CD4-positive, alpha-beta T cell treated with Interleukin-17A for 4 hours (primary cell): Measurements from ENCODE around the gene VWA8.
"Not testable (repeated sequence)": the region's sequence is repeated elsewhere in the genome, so short reads cannot be mapped to it uniquely, and the experiment has no call there.

Experiments
- DNase-seq: peaks from one replicate; pipeline ENCODE4 v3.0.0-alpha.2; 2020; ENCODE audit warnings: mixed read lengths

Gene VWA8

DNA sequence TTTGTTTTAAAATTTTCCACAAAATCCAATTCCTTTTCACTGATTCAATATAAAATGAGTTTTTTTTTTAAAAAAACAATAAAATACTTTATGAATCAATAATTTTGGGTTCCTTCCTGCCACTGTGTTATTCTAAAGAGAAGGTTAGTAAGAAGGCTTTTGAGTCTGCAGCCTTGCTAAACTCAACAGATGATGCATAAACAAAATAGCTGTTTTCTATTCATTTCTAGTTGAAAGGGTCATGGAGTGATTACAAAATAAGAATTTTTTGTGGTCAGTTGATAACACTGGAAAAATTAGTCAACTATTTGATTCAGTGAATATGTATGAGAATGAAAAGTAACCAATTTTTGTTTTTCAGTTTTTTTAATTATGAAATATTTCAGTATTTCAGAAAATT, 169.9 kb downstream of the VWA8 start:
- DNase-seq: no peak

DNA sequence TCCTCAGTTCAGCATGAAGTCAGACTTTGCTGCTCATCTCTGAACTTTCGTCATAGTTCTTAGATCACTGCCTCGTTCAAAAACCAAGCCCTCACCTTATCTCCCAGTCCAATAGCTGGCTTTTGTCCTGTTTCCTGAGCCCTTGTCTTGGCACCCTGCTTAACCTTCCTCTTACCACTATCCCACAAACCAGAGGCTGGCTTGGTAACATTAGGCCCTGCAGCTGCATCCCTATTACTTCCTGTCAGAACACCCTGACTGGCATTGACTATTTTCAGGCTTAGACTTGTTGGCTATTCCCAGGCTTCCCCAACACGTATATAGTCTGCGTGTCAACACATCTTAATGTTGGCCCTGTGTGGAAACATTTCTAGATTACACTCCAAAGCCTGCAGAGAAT, 172.4 kb downstream of the VWA8 start:
- no peak for DNase-seq

DNA sequence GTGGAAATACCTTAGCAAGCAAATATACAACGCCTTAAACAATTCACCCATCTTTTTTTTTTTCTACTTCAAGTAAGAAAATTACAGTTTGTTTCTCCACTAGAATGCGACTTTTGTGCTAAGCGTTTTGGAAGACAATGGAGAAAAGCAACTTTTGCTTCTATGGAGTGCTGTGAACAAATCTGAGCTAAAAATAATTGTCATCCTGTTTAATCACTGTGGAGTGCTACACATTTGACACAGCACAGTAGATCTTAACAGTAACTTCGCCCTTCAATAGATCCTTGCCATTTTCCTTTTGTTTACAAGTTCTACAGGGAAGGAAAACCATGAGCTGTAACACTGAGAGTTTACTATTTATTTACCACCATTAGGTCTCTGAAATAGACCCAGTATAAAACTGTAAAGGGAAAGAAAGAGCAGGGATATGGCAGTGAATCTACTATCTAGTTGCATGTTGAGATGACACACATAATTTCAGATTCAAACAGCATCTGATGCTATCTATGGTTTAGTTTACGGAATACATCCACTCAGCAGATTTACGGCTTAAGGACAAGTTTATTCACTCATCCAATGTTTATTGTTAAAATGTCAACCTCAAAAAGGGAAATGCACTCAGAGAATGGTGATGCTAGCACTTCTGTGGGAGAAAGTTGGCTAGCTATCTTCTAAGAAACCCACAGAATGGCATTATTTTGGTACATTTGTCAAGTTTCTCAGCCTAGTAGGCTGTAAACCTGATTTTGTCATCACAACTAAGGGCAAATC, 175.3 kb downstream of the VWA8 start:
- DNase-seq: no peak

DNA sequence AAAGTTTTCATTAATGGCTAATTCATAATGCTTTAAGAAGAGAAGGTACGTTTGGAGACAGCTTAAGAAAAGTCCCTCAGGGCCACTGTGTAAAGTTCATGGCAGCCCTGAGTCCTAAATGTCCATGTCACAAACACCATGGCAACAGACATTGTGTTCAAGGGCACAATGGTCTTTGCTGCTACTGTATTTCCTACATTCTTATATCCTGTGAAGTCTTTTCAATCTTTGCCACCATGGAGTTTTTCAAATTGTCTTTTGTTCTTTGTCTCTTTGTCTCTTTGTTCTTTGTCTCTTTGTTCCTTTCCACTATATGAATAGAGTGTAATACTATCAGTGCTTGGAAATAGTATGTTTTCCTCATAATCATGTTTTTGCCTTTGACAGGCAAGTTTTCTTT, 178.8 kb downstream of the VWA8 start:
- no peak for DNase-seq

DNA sequence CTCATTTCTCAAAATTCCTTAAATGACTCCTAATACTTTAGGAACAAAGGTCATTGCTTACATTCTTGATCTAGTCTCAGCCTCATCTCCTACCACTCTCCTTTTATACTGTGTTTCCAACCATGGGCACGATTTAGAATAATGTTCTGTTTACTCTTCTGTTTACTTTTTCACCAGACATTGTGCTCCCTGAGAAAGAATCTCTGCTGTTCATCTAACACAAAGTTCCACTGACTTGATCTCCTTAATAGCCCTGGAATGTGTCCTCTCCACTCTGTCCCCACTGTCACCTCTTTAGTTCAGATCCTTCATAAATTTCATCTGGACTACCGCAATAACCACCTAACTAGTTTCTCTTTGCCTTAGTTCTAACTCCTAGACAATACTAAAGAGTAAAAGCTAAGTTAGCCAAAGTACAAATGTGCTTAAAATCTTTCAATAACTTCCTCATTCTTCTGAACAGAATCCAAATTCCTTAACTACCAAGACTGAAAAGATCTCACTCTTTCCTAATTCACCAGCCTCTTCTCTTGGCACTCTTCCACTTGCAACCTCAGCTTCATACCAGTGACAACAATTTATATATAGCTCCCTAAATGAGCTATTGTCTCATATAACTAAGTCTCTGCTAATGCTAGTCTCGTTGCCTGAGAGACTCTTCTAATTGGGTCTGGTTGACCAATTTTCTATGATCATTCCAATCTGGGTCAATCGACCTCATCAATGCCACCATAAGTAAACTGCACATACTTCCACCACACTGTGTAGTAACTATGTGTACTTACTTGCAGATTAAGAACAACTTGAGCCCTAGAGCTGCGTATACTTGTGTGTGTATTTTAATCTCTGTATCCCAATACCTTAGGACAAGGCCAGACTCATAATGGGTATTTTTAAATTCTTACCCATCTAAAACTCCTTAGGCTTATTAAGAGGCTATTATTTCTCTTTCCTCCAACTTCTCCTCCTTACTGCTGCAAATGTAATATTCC, 179.9 kb downstream of the VWA8 start:
- DNase-seq: no peak

DNA sequence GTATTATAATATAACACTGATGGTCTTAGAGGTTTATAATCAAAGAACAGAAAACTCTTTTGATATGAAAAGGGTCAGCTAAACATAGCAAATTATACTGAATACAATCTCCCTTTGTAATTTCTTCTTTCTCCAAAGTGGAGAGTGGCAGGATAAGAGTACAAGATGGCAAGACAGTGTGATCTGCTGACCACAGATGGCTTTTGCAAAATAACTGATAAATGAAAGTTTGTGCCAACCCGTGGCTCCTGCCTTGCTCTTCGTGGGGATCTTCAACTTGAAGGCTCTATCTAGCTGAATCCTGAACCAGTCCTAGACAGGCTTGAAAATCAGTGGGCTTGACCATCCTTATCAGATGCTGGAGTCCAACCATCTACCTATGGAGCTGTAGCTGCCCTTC, 185.7 kb downstream of the VWA8 start:
- DNase-seq: no peak

DNA sequence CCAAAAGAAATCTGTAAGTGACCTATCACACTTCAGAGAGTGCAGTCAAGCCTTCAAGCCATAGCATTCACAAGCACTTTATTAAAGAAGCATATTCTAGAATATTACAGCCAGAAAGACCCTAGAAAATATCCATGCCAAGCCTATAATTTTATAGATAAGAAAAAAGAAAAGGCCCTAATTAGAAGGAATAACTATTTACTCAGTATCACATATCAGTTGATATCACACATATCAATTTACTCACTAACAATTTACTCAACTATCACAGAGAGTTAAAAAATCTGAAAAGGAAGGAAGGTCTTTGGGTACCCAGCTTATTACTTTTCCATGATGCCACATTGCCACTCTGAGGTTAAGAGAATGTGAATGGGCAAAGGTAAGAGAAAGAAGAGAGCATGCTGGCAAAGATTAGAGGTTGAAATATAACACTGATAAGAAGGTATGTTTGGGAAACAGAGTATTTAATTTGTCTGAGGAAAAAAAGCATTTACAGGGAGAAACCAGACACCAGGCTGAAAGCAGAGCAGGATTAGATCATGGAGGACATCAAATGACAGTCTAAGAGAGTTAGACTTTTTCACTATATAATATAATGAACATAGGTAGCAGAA, 186.2 kb downstream of the VWA8 start:
- no peak for DNase-seq

DNA sequence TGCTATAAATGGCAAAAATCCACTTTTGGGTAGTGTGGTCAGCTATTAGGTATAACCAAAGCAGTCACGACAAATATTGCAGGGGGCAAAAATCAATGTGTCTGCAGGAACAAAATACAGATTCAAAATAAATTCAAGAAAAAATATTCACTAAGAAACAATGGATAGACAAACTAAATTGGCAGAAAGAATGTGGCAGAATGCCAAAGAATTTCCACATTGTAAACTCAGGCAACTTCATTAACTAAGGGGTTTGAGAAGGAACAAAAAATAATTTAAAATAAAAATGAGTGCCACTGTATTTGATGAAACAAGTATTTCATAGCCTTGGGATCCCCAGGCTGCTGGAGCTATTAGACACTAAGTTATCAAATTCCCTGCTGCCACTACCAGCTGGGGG, 193.1 kb downstream of the VWA8 start:
- no peak for DNase-seq

DNA sequence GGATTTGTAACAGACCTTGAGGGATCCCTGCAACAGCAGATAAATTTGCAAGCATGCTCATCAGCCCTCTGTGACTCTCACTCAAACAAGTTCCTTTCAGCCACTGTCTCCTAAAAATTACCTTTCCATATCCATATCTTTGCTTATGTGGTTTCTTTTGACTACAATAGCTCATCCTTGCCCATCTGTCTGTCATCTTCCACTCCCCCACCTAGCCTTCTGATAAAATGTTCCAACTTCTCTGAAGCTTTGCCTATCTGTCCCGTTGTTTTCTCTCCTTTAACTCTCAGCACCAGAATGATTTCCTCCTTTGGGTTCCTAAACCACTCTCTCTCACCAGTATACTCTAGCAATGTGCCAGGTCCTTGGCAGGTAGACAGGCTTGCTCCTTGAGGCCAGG, 194.5 kb downstream of the VWA8 start:
- DNase-seq: no peak

DNA sequence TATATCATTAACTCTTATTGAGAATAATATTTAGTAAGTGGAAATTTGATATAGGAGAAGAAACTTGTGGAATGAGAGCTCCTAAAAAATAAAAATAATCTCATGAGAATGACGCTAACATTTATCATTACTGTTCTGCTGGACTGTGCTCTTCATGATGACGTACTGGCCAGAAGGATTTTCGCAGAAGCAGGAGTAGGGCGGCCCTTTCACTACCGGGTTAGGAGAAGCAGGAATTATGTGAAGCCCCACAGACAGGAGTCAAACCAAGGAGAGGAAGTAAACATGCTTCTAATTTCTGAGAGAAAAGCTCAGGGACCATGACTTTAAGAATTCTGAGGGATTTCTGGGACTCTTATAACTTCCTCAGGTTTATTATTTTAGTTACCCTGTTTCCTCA, 195.1 kb downstream of the VWA8 start:
- DNase-seq: no peak

DNA sequence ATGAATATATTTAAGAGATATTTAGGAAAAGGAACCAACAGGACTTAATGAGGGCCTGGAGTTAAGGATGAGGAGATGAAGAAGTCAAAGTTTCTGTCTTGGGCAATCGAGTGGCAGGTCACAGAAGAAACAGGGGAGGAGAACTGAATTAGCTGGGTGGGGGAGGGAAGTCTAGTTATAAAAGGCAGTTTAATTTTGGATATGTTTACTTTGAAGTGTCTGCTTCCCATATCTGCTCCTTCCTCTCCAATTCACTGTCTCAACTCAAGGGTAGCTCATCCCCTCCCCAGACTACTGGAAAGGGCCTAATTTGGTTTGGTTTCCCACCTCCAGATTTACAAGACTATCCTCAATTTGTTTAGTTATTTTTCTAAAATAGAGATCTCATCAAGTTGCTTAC, 195.9 kb downstream of the VWA8 start:
- no peak for DNase-seq

DNA sequence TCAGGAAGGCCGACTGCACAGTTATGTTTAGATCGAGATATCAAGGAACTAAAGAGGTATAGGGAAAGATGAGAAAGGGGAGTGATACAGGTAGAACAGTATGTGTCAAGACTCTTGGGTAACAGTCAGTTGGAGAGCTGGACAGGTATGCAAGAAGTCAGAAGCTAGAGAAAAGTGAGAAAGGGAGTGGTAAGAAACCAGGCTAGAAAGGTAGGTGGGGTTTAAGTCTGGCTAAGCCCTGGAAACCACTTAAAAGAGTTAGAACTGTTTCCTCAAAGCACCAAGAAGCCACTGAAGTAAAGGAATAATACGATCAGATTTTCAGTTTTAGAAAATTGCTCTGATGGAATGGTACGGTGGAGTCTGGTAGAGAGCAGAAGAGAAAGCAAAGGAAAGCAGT, 196.4 kb downstream of the VWA8 start:
- DNase-seq: no peak

DNA sequence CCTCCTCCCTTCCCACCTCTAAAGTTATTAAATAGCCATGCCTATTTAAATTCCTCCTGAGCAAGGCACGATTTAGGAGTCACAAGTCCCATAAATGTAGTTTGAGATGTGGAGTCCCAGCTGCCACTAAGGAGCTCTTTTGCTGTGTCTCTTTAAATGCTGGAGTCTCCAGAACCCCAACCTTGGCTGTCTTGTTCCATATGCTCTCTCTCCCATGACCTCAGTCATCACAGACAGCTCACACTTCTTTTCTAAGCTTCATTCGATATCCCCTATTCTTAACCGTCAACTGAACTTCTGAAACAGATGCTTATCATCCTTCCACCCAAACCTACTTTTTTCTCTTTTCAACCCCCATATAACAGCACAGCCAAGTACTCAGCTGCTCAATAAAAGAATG, 197.1 kb downstream of the VWA8 start:
- DNase-seq: no peak

DNA sequence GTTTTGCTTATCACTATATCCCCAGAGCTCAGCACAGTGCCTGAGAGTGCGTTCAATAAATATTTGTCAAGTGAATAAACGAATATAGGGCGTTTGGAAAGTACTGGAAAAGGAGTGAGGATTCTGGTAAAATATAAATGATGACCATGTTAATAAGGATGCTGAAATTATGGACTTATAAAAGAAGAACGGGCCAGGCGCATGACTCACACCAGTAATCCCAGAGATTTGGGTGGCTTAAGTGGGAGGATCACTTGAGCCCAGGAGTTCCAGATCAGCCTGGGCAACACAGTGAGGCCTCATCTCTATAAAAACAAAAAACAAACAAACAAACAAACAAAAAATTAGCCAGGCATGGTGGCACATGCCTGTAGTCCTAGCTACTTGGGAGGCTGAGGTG, 198.1 kb downstream of the VWA8 start:
- no peak for DNase-seq

DNA sequence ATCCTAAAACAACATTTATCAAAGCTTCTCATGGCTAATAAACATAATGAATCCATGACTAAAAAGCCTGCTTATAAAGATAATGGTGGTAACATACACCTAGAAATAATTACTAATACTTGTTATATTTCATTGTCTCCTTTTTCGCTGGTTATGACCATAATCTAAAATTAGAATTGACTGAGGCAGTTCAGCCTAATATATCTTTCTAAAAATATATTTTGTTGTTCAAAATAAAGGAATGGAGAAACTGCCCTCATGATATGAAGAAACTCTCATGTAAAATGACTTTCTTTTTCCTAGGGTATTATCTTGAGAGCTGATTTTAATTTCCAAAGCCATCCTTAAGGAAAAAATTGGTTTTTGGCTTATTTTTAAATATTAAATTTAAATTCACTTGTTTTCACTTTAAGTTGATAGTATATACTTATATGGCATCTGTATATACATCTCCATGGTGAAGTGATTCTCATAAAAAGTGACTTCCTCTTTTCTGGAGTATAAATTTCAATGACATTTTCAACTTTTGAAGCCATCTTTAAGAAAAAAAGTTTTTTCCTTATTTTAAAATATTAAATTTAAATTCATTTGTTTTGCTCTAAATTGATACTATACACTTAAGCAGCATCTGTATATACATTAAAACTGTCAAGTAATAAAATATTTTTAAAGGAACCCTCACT, 204.6 kb downstream of the VWA8 start:
- DNase-seq: no peak

DNA sequence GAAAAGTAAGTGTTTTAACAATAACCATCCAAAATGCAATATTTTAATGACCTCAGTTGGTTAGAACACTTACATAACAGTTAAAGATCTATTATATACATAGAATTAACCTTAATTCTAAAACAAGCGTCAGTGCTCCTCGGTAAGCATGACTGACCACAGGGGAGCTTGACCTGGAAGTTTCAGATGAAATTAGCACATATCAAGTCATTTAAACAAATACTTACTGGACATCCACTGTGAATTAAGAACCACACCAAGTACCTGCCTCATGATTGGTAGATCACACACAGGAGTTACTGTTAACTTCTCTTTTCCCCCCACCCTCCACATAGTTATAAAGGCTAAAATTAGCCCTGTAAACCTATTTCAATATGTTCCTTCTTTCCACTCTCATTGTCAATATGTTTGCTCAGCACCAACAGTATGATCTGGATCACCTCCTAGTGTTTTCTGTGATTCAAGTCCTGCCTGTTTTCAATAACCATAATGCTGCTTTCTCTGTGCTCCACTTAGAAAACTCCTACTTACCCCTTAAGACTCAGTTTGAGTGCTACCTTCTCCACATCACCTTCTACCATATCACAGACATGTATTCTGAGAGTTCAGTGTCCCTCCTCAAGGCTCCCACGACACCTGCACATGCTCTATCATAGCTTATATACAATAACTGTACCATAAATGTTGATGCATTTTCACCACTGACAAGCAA, 209.0 kb downstream of the VWA8 start:
- no peak for DNase-seq

DNA sequence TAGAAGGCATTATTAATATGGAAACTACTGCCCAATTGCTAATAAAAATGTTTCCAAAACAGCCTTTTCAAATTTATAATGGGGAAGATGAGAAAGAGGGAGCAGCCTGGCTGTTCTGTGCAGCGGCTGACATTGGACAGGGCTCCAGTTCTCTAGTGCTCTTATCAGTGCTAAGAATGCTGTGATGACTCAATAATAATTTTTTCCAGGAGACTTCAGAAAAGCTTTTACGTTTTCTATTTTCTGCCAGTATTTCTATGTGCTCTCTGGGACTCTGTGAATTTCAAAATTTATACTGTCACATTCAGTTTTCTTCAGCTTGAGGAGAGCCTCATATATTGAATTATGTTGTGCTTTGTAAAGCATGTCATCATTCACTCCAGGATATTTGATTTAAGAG, 209.6 kb downstream of the VWA8 start:
- DNase-seq: no peak

DNA sequence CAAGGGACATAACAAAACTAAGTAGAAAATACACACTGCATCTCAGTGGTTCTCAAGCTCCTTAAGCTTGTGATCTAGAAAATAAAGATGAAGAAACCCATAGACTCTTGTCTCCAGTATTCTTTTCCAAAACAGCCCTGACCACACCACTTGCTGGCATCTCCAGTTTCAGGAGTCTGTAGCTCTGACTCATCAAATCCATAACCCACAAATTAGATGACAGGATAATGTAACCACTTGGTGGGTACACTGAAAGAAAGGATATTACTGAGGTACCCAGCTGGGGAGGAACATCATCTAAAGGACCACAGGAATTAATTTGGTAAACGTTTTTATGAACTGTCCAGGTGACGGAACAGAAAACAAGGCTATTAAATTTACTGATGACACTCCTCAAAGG, 214.7 kb downstream of the VWA8 start:
- DNase-seq: no peak

DNA sequence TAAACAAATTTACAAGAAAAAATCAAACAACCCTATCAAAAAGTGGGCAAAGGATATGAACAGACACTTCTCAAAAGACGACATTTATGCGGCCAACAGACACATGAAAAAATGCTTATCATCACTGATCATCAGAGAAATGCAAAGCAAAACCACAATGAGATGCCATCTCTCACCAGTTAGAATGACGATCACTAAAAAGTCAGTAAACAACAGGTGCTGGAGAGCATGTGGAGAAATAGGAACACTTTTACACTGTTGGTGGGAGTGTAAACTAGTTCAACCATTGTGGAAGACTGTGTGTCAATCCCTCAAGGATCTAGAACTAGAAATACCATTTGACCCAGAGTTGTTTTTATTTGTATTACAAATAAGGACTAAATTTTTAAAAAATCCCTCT, 215.4 kb downstream of the VWA8 start:
- DNase-seq: not testable (repeated sequence)

DNA sequence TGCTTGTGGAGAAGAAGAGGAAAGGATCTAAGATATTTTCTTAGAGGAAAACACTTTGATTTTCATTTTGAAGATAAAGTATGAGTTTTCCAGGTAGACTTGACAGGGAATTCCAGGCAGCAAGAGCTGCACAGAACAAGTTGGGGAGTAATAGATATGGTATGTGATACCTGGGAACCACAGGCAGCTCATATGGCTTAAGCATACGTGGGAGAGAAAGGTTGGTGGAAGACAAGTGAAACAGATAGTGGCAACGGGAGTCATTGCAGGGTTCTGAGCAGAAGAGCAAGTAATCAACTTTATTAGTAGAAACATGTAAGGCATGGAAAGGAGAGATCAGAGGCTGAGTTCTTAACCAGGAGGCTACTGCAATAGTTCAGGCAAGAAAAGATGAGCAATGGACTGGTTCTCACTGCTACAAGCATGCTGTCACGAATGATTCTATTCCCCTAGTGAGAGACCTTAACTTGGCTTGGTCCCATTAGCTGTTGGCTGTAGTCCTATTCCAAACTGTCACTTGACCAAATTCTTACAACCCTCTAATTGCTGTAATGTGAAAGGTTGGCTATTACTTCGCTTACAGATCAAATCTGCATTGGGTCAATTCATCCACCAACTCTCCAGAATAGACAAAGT, 217.9 kb downstream of the VWA8 start:
- DNase-seq: no peak

DNA sequence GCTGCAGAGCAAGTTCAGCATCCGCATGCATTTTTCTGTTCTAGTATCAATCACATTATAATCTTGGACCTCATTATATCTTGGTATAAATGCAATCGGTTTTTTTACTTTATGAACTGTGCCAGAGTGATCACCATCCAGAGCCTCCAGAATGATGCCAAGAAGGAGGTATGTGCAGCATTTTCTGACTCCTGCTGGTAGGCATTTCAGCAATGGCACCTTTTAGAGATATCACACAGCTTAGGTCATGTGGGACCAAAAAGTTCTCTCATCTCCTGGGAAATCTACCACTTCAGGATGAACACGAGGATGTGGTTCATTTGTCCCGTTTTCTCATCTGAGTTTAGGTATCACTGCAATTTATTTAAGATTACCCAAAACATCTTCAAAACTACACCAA, 220.4 kb downstream of the VWA8 start:
- no peak for DNase-seq
